SK-N-MC (cell line): ENCODE results near the gene KRT20.

Experiments used
- EZH2 ChIP-seq: fragments of 200-600 bp; sonication (generic); IDR thresholded peaks from one replicate; pipeline ENCODE4 v1.6.1; 2017; ENCODE audit warnings: antibody characterized with exemption
- POLR2AphosphoS5 ChIP-seq: IDR thresholded peaks from 2 replicates; pipeline ENCODE4 v1.6.1; 2012; ENCODE audit warnings: mild to moderate bottlenecking, low read depth, low read length, borderline replicate concordance

DNA sequence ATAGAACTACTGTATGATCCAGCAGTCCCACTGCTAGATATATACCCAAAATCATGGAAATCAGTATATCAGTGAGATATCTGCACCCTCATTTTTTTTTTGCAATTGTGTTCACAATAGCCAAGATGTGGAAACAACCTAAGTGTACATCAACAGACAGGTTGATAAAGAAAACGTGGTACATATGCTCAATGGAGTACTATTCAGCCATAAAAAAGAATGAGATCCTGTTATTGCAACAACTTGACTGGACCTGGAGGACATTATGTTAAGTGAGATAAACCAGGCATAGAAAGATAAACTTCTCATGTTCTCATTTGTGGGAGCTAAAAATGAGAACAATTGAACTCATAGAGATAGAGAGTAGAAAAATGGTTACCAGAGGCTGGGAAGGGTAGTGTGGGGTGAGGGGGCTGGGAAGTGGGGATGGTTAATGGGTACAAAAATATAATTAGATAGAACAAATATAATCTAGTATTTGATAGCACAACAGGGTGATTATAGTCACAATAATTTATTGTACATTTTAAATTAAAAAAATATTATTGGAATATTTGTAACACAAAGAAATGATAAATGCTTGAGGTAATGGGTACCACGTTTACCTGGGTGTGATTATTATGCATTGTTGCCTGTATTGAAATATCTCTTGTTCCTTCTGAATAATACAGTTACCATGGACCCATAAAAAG is 54.8 kb downstream of the KRT20 start:
- TF ChIP-seq EZH2 (no peak), POLR2AphosphoS5 (no peak)
